Erythroblast (primary cell): ENCODE measurements around the gene COA1.

ENCODE experiments used
- GATA1 ChIP-seq: IDR thresholded peaks from 2 replicates; pipeline ENCODE4 v1.6.1; 2011; ENCODE audit warnings: low read depth, mild to moderate bottlenecking, control low read depth, low read length, moderate library complexity
- POLR2A ChIP-seq: IDR thresholded peaks from 2 replicates; pipeline ENCODE4 v1.6.1; 2011; ENCODE audit warnings: mild to moderate bottlenecking, low read length

DNA sequence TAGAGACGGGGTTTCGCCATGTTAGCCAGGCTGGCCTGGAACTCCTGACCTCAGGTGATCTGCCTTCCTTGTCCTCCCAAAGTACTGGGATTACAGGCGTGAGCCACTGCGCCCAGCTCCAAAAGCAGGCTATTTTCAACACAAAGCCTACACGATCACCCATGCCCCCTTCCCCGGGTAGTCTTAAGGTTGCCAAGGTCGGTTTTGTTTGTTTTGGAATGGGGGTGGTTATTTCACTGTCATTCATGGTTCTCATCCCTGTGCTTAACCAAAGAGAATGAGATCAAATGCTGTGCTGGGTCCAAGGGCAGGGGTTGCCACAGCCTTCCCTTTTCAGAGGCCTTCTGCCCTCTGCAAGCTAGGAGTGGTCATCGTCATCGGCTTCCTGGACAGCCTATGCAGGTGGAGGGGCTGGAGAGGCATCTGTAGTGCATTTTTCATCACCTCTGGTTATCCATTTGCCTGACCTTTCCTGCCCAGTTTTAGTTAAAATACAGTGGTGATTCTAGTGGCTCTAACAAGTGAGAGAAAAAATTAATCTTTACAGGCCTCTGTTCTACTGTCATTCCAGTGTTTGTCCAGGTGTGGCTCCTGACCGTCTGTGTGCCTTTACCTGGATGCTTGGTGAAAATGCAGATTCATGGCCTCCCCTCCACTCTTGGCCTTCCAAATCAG lies 40.6 kb upstream of the COA1 start:
- no peak for TF ChIP-seq POLR2A
- no peak for TF ChIP-seq GATA1
